Measurements from ENCODE around the gene KIFBP.
"Not testable (repeated sequence)": the region's sequence is repeated elsewhere in the genome, so short reads cannot be mapped to it uniquely, and the experiment has no call there.

The KIFBP gene

GRCh38 chr10:68979738-68980137 lies 8.9 kb upstream of the KIFBP start:
- not testable (repeated sequence) for H3K4me1 ChIP-seq (ENCODE audit: insufficient read depth, low read length); H3K9me3 ChIP-seq (ENCODE audit: control insufficient read depth, insufficient read depth, low read length); H3K9ac ChIP-seq (ENCODE audit: low read depth, low read length)
- peaks cover 39% of the 10 kb centered on the region for H3K36me3 ChIP-seq (ENCODE audit: insufficient read depth, low read length)

- H3K9me3 ChIP-seq (ENCODE audit: control insufficient read depth, insufficient read depth, low read length) = no peaks in the 10 kb centered on the region
- H3K9ac ChIP-seq (ENCODE audit: low read depth, low read length) = no peak overlapping the region
- H3K36me3 ChIP-seq (ENCODE audit: insufficient read depth, low read length) = peaks cover 38% of the 10 kb centered on the region
- H3K4me1 ChIP-seq (ENCODE audit: insufficient read depth, low read length) = no peaks in the 10 kb centered on the region
These were observed 7.5 kb upstream of the KIFBP start for GRCh38 chr10:68981074-68981473.

GRCh38 chr10:68982389-68982788 lies 6.2 kb upstream of the KIFBP start:
- no peaks in the 10 kb centered on the region for H3K4me1 ChIP-seq (ENCODE audit: insufficient read depth, low read length)

GRCh38 chr10:68987611-68988010 lies 992 bp upstream of the KIFBP start:
- H3K36me3 ChIP-seq (ENCODE audit: insufficient read depth, low read length) = peaks cover 7% of the 10 kb centered on the region; the same call in 1 of the 2 replicates
- no peak overlapping the region for H3K9ac ChIP-seq (ENCODE audit: low read depth, low read length)
- no peaks in the 10 kb centered on the region for H3K9me3 ChIP-seq (ENCODE audit: control insufficient read depth, insufficient read depth, low read length)

More at GRCh38 chr10:68982389-68982788, 6.2 kb upstream of the KIFBP start:
- peaks cover 33% of the 10 kb centered on the region for H3K36me3 ChIP-seq (ENCODE audit: insufficient read depth, low read length)
- no peak overlapping the region for H3K9ac ChIP-seq (ENCODE audit: low read depth, low read length)
- no peaks in the 10 kb centered on the region for H3K9me3 ChIP-seq (ENCODE audit: control insufficient read depth, insufficient read depth, low read length)

GRCh38 chr10:68989317-68989990 lies 851 bp downstream of the KIFBP start:
- peak overlapping the region; percentile 79 for H3K9ac ChIP-seq (ENCODE audit: low read depth, low read length)
- H3K36me3 ChIP-seq (ENCODE audit: insufficient read depth, low read length) = peaks cover 9% of the 10 kb centered on the region
- no peaks in the 10 kb centered on the region for H3K9me3 ChIP-seq (ENCODE audit: control insufficient read depth, insufficient read depth, low read length)
- H3K4me1 ChIP-seq (ENCODE audit: insufficient read depth, low read length) = no peaks in the 10 kb centered on the region

More at GRCh38 chr10:68987611-68988010, 992 bp upstream of the KIFBP start:
- no peaks in the 10 kb centered on the region for H3K4me1 ChIP-seq (ENCODE audit: insufficient read depth, low read length)

GRCh38 chr10:68992636-68993440 lies 4.2 kb downstream of the KIFBP start:
- Histone ChIP-seq H3K9ac (ENCODE audit: low read depth, low read length) (no peak overlapping the region; the same call in 1 of the 2 replicates), H3K36me3 (ENCODE audit: insufficient read depth, low read length) (peaks cover 4% of the 10 kb centered on the region; the same call in 1 of the 2 replicates), H3K4me1 (ENCODE audit: insufficient read depth, low read length) (no peaks in the 10 kb centered on the region), H3K9me3 (ENCODE audit: control insufficient read depth, insufficient read depth, low read length) (no peaks in the 10 kb centered on the region)

- Histone ChIP-seq H3K9ac (ENCODE audit: low read depth, low read length) (no peak overlapping the region), H3K36me3 (ENCODE audit: insufficient read depth, low read length) (peaks cover 9% of the 10 kb centered on the region; the same call in 1 of the 2 replicates), H3K4me1 (ENCODE audit: insufficient read depth, low read length) (no peaks in the 10 kb centered on the region), H3K9me3 (ENCODE audit: control insufficient read depth, insufficient read depth, low read length) (no peaks in the 10 kb centered on the region)
These were observed 8.6 kb downstream of the KIFBP start for GRCh38 chr10:68997211-68997610.

- peaks cover 14% of the 10 kb centered on the region for H3K36me3 ChIP-seq (ENCODE audit: insufficient read depth, low read length)
- no peaks in the 10 kb centered on the region for H3K4me1 ChIP-seq (ENCODE audit: insufficient read depth, low read length)
- H3K9me3 ChIP-seq (ENCODE audit: control insufficient read depth, insufficient read depth, low read length) = no peaks in the 10 kb centered on the region
- no peak overlapping the region for H3K9ac ChIP-seq (ENCODE audit: low read depth, low read length)
These were observed 16.2 kb downstream of the KIFBP start for GRCh38 chr10:69004821-69005220.

- H3K9me3 ChIP-seq (ENCODE audit: control insufficient read depth, insufficient read depth, low read length) = no peaks in the 10 kb centered on the region
- no peak overlapping the region for H3K9ac ChIP-seq (ENCODE audit: low read depth, low read length)
- peaks cover 11% of the 10 kb centered on the region for H3K36me3 ChIP-seq (ENCODE audit: insufficient read depth, low read length)
- H3K4me1 ChIP-seq (ENCODE audit: insufficient read depth, low read length) = no peaks in the 10 kb centered on the region
These were observed 17.3 kb downstream of the KIFBP start for GRCh38 chr10:69005704-69006485.

- Histone ChIP-seq H3K36me3 (ENCODE audit: insufficient read depth, low read length) (peaks cover 13% of the 10 kb centered on the region), H3K4me1 (ENCODE audit: insufficient read depth, low read length) (no peaks in the 10 kb centered on the region), H3K9me3 (ENCODE audit: control insufficient read depth, insufficient read depth, low read length) (no peaks in the 10 kb centered on the region)
These were observed 18.7 kb downstream of the KIFBP start for GRCh38 chr10:69007260-69007659.

GRCh38 chr10:69009360-69009759 lies 20.8 kb downstream of the KIFBP start:
- H3K4me1 ChIP-seq (ENCODE audit: insufficient read depth, low read length) = no peaks in the 10 kb centered on the region
- H3K36me3 ChIP-seq (ENCODE audit: insufficient read depth, low read length) = peaks cover 19% of the 10 kb centered on the region
- no peak overlapping the region for H3K9ac ChIP-seq (ENCODE audit: low read depth, low read length)
- H3K9me3 ChIP-seq (ENCODE audit: control insufficient read depth, insufficient read depth, low read length) = no peaks in the 10 kb centered on the region

More at GRCh38 chr10:69007260-69007659, 18.7 kb downstream of the KIFBP start:
- H3K9ac ChIP-seq (ENCODE audit: low read depth, low read length) = no peak overlapping the region

- peaks cover 20% of the 10 kb centered on the region for H3K36me3 ChIP-seq (ENCODE audit: insufficient read depth, low read length)
- H3K4me1 ChIP-seq (ENCODE audit: insufficient read depth, low read length) = no peaks in the 10 kb centered on the region
- H3K9me3 ChIP-seq (ENCODE audit: control insufficient read depth, insufficient read depth, low read length) = no peaks in the 10 kb centered on the region
- H3K9ac ChIP-seq (ENCODE audit: low read depth, low read length) = no peak overlapping the region
These were observed 21.6 kb downstream of the KIFBP start for GRCh38 chr10:69010151-69010640.

GRCh38 chr10:69012778-69013177 lies 24.2 kb downstream of the KIFBP start:
- not testable (repeated sequence) for H3K4me1 ChIP-seq (ENCODE audit: insufficient read depth, low read length); H3K9me3 ChIP-seq (ENCODE audit: control insufficient read depth, insufficient read depth, low read length); H3K9ac ChIP-seq (ENCODE audit: low read depth, low read length)
- peaks cover 15% of the 10 kb centered on the region for H3K36me3 ChIP-seq (ENCODE audit: insufficient read depth, low read length)

GRCh38 chr10:69014171-69014570 lies 25.6 kb downstream of the KIFBP start:
- Histone ChIP-seq H3K9me3 (ENCODE audit: control insufficient read depth, insufficient read depth, low read length) (no peaks in the 10 kb centered on the region), H3K36me3 (ENCODE audit: insufficient read depth, low read length) (peaks cover 15% of the 10 kb centered on the region)

More at GRCh38 chr10:69014171-69014570, 25.6 kb downstream of the KIFBP start:
- H3K4me1 ChIP-seq (ENCODE audit: insufficient read depth, low read length) = no peaks in the 10 kb centered on the region
- H3K9ac ChIP-seq (ENCODE audit: low read depth, low read length) = no peak overlapping the region
